Caki2 (cell line): ENCODE data around the gene CABYR. TPM values are rescaled to one million over a fixed set of nuclear protein-coding genes. Genes with fewer than 3 reads are reported as not detected.

Experiments
- DNase-seq: peaks from one replicate; pipeline ENCODE4 v3.0.0-alpha.2; 2015; ENCODE audit warnings: low read depth
- in situ Hi-C: cut with HindIII; loops from 2 replicates; pipeline ENCODE4 v1.10.0; 2016; ENCODE audit warnings: low sequenced_read_pairs, low pct_unique_long_range_greater_than_20kb, mixed read lengths
- total RNA-seq: library from RNA; depleted of rRNA; stranded (reverse); fragments of >200 nt; shearing (Covaris generic); gene quantifications from 2 replicates; pipeline ENCODE4 v1.2.3, GENCODE V29; 2014; ENCODE audit warnings: low replicate concordance

The CABYR gene
- total RNA-seq, 1 experiment from 2014 or later, result 12.3 TPM

DNA sequence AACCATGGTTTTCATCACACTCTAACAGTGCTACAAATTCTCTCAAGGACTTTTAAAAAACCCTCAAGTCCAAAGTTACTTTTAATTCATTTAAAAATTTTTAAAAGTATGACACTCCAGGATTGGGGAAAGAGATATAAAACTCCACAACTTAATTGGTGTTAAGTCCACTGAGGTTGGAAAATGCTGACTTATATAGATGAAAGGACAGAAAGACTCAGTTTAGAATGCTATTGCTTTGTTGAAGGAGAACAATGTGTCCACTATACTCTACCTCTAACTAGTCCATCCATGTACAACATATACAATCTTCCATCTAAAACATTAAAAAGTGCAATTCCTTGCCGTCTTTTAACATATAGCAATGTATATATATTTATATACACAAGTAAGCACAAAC lies 41.2 kb downstream of the CABYR start:
- DNase-seq, result no peak
- in situ Hi-C loops, result no loop called here

DNA sequence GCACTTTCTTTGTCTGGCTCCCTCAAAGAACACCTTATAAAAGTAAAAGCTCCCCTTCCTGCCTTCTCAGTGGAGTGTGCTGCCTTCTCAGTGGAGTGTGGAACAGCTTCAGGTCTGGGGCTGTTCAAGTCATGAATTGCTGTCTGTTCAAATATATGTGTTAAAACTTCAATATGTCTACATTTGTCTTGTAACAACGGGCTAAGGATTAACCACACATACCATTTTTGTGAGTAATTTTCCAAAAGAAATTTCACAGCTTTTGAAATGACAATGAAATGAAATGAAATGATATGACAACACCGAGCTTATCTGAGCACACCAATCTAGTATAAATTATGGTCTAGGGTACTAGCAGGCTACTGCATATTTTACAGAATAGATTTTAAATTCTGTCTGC lies 42.9 kb downstream of the CABYR start:
- no peak for DNase-seq
- in situ Hi-C loops, result no loop called here

DNA sequence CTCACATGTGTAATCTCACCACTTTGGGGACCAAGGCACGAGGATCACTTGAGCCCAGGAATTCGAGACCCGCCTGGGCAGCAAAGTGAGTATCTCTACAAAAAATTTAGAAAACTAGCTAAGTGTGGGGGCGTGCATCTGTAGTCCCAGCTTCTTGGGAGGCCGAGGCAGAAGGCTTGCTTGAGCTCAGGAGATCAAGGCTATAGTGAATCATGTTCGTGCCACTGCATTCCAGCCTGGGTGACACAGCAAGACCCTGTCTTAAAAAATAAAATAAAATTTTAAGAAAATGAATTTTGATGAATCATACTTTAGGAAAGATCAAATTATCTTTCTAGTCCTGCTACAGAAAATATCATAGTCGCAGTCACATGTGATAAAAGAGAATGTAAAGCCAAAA lies 46.9 kb downstream of the CABYR start:
- in situ Hi-C loops, result no loop called here

DNA sequence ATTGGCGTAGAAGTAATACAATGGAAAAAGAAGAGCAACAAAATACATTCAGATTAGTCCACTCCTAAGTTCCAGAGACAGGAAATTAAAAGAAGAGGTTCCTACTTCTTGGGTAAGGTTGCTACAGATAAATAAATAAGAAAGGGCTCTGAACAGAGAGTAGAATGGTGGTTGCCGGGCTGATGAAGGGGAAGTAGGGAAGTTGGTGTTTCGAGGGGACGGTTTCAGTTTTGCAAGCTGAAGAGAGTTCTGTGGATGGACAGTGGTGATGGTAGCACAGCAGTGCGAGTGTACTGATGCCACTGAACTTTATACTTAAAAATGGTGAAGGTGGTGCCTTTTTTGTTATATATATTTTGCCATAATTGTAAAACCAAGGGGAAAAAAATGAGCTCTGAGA lies 48.2 kb downstream of the CABYR start:
- in situ Hi-C loops, result no loop called here
- no peak for DNase-seq

More for the DNA sequence above, 46.9 kb downstream of the CABYR start:
- DNase-seq, result no peak

DNA sequence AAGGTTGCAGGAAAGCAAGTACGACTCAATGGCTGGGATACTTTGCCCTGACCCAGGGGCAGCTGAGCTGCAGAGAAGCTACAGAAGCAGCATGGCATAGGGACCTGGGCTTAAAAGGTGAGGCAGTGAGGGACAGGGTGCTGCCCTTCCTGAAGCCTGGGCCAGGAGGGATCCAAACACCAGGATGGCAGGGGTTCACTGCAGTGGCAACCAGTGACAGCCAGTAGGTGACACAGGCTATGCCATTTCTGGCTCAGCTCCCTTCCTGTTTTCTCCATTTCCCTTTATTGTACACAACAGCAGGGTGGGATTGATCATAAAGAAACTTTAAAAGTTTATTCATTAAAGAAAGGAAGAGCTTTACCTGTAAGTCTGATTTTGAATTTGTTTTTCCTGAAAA lies 48.8 kb downstream of the CABYR start:
- in situ Hi-C loops, result no loop called here
- no peak for DNase-seq

DNA sequence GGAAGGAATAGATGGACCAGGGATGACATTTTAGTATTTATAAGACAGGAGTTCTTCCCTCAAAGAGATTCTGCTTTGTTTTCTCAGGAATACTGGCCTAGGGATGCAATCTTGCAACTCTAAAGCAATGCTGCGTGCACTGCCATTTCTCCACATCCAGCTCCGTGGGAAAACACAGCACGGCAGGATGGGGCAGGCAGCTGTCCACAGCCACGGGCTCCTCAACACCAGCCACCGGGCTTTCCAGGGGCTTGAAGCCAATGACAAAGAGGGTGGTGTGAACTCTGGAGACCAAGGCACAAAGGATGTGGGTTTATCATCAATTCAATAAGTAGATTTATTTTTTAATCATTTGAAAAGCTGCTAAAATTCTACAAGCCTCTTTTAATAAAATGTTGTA lies 49.3 kb downstream of the CABYR start:
- in situ Hi-C loops, result no loop called here
- no peak for DNase-seq

DNA sequence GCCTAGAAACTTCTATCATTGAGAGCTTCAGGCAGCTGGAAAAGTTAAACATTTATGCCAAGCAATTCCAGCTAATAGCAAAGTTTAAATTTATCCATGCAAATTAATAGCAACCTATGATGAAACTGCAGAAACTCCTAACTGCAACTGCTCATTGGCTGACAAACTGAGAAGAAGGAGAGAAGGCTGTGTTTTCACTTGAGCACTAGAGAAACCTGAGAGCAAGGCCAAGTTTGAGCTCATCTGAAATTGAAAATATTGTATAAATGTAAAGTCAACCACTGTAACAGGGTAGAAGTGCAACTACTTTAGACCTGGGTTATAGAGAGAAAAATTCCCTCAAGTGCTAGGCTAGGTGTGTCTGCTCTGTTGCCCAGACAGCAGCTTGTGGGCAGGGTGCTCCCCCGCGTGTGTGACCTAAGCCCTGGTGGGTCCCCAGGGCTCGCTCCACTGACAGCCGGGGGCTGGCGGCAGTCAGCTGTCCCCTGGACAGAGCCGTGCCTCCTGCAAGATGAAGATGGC lies 50.2 kb downstream of the CABYR start:
- in situ Hi-C loops, result no loop called here
- peak; percentile 8 for DNase-seq

DNA sequence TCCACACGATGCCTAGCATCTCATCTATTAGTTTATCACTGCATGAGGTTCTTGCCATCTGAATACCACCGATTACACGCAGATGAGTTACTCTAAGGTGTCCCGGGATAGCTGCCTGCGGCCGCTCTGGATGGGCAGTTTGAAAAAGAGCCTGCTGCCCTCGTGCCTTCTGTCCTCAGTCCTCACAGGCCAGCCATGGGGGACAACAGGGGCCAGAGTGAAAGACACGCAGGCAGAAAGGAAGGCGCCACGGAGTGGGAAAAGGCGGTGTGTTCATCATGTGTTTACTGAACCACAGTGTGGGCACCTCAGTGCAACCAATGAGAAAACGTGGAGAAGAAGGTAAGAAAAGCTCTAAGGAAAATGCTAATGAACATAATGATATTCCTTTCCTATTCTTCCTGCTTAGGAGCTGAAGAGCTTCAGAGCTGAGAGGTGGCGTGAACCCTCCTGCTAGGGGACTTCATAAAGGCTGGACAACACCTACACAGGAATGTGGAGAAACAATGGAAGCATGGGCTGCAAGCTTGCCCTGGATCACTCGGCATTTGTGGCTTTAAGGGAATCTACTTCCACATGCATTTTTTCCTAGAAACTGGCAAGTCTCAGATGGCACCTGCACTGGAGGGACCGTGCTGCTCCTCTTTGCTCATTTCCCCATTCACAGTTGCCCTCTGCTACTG lies 50.9 kb downstream of the CABYR start:
- in situ Hi-C loops, result no loop called here
- DNase-seq, result no peak

DNA sequence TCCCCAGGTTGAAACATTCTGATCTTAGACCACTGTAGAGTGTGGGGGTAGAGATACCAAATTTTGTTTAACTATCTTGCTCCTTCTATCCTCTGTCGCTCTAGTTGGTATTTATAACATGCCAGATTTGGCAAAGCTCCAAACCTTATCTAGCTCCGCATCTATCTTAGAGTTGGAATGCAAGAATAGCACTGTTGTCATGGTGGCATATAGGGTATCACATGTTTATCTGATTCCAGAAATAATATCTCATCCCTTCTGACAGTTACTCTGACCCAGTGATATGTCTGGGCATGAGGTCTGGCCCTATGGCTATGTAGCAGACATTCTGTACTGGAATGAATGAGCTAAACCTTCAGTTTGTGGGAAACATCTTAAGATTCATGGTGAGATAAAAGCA lies 51.7 kb downstream of the CABYR start:
- no peak for DNase-seq
- in situ Hi-C loops, result no loop called here

DNA sequence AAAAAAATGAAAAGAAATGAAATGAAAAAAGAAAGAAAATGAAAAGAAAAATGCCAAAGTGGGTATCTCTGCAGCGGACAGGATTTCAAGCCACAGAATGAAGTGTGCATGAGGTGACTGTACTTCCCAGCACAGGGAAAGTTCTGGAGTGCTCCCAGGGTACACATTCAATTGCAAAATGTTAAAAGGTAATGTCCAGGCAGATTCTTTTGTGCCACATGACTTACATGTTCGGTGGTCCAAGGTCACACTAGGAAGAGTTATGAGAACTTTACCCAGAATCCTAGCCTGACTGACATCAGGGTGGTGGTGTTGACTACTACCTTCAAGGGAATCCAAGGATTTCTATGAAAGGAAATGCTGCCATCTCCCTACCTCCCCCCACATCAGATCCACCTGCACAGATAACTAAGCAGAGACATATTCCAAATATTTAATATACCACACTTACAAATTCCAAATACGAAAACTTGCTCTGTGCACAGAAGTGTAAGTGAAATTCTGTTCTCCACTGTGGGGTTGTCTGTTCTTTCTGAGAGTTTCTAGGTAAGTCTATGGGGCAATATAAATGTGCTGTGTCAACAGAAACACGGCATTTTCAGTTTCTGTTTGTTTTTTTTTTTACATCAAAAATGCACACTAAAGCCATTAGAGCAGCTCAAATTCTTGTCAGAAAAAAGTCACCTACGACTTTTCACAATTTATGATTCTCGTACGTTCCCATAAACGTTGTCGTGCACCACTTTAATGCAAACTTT lies 56.6 kb downstream of the CABYR start:
- in situ Hi-C loops, result no loop called here
- DNase-seq, result no peak

DNA sequence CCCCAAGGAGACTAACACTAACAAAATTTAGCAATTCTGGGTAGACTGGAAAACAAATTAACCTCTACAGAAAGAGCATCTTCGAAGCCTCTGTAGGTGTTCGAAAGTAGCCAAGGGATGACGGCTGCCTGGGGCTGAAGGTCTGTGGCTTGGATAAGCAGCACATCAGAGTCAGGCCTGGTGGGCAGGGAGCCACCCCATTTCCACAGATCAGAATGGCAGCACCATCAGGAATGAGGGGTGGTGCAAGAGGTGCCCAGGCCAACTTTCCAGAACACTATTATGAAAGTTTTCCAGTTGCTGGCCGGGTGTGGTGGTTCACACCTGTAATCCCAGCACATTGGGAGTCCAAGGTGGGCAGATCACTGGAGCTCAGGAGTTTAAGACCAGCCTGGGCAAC lies 57.9 kb downstream of the CABYR start:
- in situ Hi-C loops, result no loop called here
- DNase-seq, result no peak

DNA sequence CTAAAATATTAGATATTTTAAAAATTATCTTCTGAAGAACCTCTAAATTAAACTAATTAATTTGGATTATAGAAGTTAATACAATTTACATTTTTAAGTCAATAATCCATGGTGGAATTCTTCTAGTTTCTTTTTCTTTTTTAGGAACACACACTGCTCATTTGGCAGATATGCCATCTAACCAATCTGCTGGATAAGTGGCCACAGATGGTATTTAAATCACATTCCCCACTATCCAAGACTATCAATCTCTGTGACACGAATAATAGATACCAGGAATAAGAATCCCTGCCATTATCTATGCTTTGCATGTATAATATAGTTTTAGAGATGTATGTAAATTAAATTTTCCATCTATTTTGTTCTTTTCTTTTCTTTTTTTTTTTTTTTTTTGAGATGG lies 58.5 kb downstream of the CABYR start:
- no peak for DNase-seq
- in situ Hi-C loops, result no loop called here

DNA sequence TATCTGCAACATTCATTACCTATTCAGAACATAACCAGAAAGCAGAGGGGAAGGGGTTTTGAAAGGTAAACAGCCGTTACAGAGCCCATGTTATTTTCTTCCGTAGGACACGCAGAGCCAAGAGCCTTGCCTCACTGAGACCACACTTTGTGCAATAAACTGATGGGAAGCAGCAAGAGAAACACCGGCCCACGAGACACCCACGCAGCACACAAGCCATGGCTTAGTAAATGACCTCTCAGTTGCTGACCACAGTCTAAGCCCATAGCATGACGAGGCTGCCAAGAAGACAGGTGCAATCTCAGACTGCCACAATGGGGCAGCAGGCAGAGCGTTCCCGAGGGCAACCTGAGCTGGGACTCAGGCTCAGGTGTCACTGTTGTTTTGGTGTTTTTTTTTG lies 59.6 kb downstream of the CABYR start:
- no peak for DNase-seq
- in situ Hi-C loops, result no loop called here

DNA sequence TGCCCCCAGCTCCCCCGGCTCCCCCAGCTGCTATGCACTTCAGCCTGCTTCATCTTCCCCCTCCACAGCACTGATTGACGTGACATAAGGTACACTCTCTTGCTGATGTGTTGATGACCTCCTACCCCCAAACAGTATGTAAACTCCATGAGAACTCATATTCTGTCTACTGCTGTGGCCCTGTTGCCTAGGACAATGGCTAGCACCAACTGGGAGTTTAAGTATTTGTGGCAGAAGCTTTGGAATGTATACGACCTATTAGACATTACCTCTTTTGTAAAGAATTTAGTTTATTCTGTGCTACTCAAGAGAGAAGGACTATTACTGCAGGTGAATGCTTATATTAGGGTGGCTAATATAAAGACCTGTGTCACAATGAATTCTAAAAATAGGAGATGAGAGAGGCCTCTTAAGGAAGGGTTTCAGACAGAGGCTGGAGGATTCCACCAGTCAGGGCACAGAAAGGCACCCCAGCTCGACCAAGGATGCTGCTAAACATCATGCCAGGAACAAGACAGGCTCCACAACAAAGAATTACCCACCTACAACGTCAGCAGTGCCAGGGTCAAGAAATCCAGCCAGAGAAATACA lies 60.6 kb downstream of the CABYR start:
- in situ Hi-C loops, result no loop called here
- DNase-seq, result no peak

DNA sequence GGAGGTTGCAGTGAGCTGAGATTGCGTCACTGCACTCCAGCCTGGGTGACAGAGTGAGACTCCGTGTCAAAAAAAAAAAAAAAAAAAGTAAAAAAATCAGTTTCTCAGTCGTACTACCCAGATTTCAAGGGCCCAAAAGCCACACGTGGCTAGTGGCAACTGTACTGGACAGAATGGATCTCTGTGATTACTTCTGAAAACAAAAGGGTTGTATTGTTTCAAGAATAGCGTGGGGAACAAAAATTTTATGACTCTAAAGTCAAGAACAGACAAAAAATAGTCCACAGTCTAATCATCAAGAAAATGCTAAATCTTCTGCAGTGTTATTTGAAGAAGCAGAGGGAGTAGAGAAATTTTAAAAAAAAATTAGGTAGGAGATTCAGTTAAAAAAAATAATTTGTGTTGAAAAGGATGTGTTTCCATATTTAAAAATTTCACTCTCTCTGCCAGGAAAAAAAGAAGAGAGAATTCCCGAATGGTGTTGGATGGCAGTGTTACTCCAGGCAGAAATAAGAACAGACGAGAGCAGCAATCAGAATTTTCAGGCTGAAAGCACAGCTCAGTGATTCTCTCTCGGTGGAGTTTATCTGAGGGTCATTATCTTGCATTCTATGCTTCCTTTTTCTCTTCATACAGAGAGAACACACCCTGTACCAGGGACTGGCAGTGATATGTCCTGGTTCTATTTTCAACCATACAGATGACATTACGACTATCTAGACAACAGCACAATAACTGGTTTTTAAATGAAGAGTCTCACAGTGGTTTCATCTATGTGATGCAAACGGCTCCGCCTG lies 61.8 kb downstream of the CABYR start:
- in situ Hi-C loops, result no loop called here

DNA sequence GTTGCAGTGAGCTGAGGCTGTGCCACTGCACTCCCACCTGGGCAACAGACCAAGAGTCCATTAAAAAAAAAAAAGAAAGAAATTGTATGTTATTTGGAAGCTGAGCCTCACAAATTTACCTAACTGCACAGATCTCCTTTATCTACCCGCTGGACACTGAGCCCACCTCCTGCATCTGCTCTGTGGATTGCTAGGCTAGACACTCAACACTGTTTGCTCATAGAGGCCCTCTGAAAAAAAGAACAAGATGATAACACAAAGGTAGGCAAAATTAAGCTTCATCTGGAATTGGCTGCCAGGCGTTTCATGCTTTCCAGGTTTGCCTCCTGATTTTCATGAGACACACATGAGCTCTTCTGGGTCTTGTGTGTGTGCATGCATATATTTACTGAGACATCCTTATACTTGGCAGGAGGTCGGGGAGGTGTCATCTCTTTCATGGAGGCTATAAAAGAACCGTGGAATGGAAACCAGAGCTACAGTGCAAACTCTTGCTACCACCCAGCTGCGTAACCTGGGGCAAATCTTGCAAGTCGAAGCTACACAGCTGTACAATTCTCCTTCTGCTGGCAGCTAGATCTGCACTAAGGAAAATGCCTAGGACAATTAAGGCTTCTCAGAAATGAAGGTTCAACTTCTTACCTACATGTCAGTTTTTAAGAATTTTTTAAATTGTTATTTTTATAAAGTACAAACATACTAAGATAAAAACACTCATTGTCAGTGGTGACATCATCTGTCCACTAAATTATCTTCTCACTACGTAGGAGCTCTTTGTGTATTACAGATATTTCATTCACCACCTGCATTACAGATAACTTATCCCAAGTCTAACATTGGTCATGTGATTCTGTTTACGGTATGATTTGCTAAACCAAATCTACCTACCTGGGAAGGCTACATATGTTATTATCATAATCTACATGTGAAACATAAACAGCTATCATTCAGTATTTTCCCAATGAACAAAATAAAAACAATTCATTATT lies 63.1 kb downstream of the CABYR start:
- in situ Hi-C loops, result no loop called here
- DNase-seq, result no peak

More for the DNA sequence above, 61.8 kb downstream of the CABYR start:
- no peak for DNase-seq

DNA sequence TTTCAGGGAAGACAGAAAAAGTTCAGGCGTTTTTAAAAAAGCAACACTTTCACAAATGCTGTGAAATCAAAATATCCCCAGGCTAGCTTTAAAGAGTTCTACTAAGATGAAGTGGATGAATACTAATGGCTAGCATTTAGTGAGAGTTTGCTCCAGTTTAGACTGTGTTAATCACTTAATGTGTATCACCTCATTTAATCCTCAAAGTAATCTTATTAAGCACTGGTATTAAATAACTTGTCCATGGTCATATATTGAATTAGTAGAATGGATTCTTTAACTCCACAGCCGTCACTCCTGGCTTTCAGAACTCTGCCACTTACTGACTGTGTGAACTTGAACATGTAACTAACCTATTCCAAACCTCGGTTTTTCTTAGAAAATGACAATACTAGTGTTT lies 66.0 kb downstream of the CABYR start:
- in situ Hi-C loops, result no loop called here
- no peak for DNase-seq
